GM23338 (cell line): ENCODE measurements around the gene RAD51. TPM values are rescaled to one million over a fixed set of nuclear protein-coding genes. Genes with fewer than 3 reads are reported as not detected.

ENCODE experiments used
- ZNF114 ChIP-seq: fragments of 250-450 bp; sonication (Bioruptor Pico); IDR thresholded peaks from 2 replicates; pipeline ENCODE4 v1.5.0; 2020; ENCODE audit warnings: mild to moderate bottlenecking, moderate library complexity
- polyA plus RNA-seq: library from polyadenylated mRNA; unstranded; fragments of >200 nt; fragmentation: Nextera tagmentation; extraction: Ambion mirVana; gene quantifications from 2 replicates; pipeline ENCODE4 v1.2.1, GENCODE V29; 2016
- small RNA-seq: library from RNA; depleted of rRNA; stranded (forward); fragments of <200 nt; gene quantifications from one replicate; pipeline ENCODE3, GENCODE V24; 2014; ENCODE audit warnings: low replicate concordance
- total RNA-seq: library from RNA; depleted of rRNA; stranded (reverse); fragments of >200 nt; shearing (Covaris generic); gene quantifications from 2 replicates; pipeline ENCODE4 v1.2.3, GENCODE V29; 2014; rRNA removed
- TF ChIP-seq, protein P1 (sequence below): fragments of 250-450 bp; sonication (Bioruptor Pico); IDR thresholded peaks from 2 replicates; pipeline ENCODE4 v1.5.0; 2020; ENCODE audit warnings: mild to moderate bottlenecking, moderate library complexity

RAD51 gene
- total and polyA plus RNA-seq, 2 experiments from 2014 or later, result 20.3 to 26.2 TPM

DNA sequence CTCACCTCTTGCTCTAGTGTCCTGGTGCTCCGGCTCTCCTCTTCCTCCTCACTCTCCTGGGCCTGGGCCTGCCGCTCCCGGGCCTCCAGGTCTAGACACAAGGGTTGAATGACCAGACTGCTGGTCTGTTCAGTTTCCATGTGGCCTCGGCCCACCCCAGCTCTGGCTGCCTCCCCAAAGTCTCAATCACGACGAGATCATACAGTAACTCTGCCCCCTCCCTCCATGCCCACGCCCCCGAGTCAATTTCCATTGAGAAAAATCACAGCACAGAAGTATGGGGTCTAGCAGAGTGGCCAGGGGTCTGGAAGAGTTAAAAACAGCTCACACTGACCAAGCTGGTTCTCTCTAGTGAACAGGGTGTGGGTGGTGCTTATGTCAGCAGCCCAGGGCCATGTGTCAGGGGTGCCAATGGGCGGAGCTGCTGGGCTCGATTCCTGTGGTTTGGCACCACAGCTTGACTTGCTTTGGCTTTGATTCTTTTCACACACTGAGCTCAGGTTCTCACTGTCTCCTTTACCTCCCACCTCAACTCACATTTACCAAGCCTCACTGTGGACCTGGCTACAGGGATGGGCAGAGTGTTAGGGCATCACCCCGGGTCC lies 81.7 kb downstream of the RAD51 start (continued):
- TF ChIP-seq, protein P1, sequence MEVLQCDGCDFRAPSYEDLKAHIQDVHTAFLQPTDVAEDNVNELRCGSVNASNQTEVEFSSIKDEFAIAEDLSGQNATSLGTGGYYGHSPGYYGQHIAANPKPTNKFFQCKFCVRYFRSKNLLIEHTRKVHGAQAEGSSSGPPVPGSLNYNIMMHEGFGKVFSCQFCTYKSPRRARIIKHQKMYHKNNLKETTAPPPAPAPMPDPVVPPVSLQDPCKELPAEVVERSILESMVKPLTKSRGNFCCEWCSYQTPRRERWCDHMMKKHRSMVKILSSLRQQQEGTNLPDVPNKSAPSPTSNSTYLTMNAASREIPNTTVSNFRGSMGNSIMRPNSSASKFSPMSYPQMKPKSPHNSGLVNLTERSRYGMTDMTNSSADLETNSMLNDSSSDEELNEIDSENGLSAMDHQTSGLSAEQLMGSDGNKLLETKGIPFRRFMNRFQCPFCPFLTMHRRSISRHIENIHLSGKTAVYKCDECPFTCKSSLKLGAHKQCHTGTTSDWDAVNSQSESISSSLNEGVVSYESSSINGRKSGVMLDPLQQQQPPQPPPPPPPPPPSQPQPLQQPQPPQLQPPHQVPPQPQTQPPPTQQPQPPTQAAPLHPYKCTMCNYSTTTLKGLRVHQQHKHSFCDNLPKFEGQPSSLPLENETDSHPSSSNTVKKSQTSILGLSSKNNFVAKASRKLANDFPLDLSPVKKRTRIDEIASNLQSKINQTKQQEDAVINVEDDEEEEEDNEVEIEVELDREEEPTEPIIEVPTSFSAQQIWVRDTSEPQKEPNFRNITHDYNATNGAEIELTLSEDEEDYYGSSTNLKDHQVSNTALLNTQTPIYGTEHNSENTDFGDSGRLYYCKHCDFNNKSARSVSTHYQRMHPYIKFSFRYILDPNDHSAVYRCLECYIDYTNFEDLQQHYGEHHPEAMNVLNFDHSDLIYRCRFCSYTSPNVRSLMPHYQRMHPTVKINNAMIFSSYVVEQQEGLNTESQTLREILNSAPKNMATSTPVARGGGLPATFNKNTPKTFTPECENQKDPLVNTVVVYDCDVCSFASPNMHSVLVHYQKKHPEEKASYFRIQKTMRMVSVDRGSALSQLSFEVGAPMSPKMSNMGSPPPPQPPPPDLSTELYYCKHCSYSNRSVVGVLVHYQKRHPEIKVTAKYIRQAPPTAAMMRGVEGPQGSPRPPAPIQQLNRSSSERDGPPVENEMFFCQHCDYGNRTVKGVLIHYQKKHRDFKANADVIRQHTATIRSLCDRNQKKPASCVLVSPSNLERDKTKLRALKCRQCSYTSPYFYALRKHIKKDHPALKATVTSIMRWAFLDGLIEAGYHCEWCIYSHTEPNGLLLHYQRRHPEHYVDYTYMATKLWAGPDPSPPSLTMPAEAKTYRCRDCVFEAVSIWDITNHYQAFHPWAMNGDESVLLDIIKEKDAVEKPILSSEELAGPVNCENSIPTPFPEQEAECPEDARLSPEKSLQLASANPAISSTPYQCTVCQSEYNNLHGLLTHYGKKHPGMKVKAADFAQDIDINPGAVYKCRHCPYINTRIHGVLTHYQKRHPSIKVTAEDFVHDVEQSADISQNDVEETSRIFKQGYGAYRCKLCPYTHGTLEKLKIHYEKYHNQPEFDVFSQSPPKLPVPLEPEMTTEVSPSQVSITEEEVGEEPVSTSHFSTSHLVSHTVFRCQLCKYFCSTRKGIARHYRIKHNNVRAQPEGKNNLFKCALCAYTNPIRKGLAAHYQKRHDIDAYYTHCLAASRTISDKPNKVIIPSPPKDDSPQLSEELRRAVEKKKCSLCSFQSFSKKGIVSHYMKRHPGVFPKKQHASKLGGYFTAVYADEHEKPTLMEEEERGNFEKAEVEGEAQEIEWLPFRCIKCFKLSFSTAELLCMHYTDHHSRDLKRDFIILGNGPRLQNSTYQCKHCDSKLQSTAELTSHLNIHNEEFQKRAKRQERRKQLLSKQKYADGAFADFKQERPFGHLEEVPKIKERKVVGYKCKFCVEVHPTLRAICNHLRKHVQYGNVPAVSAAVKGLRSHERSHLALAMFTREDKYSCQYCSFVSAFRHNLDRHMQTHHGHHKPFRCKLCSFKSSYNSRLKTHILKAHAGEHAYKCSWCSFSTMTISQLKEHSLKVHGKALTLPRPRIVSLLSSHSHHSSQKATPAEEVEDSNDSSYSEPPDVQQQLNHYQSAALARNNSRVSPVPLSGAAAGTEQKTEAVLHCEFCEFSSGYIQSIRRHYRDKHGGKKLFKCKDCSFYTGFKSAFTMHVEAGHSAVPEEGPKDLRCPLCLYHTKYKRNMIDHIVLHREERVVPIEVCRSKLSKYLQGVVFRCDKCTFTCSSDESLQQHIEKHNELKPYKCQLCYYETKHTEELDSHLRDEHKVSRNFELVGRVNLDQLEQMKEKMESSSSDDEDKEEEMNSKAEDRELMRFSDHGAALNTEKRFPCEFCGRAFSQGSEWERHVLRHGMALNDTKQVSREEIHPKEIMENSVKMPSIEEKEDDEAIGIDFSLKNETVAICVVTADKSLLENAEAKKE, result no peak
- TF ChIP-seq ZNF114, result no peak

Small RNA genes within 50 kb of the gene (small RNA-seq; reads per million reads assigned to genes)
- not detected for gene SUMO2P15

Other genes with a start within 250 kb of the RAD51 start
- 15.6 and 17.9 TPM in 2 replicates for gene CHST14, start 224.2 kb upstream of the RAD51 start, total RNA-seq
- 8.4 and 10.0 TPM in 2 replicates for gene CHST14, start 224.2 kb upstream of the RAD51 start, polyA plus RNA-seq
- gene CCDC32, start 130.1 kb upstream of the RAD51 start, total RNA-seq, result 15.4 and 16.9 TPM in 2 replicates
- gene CCDC32, start 130.1 kb upstream of the RAD51 start, polyA plus RNA-seq, result 12.2 and 13.8 TPM in 2 replicates
- 23.3 and 25.5 TPM in 2 replicates for gene RPUSD2, start 125.9 kb upstream of the RAD51 start, total RNA-seq
- gene RPUSD2, start 125.9 kb upstream of the RAD51 start, polyA plus RNA-seq, result 21.2 and 22.0 TPM in 2 replicates
- 43.2 and 46.2 TPM in 2 replicates for gene KNL1, start 100.9 kb upstream of the RAD51 start, total RNA-seq
- gene KNL1, start 100.9 kb upstream of the RAD51 start, polyA plus RNA-seq, result 16.7 and 18.5 TPM in 2 replicates
- 16.4 and 17.0 TPM in 2 replicates for gene RMDN3, start 60.1 kb downstream of the RAD51 start, total RNA-seq
- 13.0 and 15.6 TPM in 2 replicates for gene RMDN3, start 60.1 kb downstream of the RAD51 start, polyA plus RNA-seq
- gene GCHFR, start 68.9 kb downstream of the RAD51 start, total RNA-seq, result 44.2 and 45.4 TPM in 2 replicates
- 38.9 and 40.2 TPM in 2 replicates for gene GCHFR, start 68.9 kb downstream of the RAD51 start, polyA plus RNA-seq
- 0.08 and 0.80 TPM in 2 replicates for gene C15orf62, start 74.8 kb downstream of the RAD51 start, total RNA-seq
- 0.16 and 0.68 TPM in 2 replicates for gene C15orf62, start 74.8 kb downstream of the RAD51 start, polyA plus RNA-seq
- 22.7 and 23.5 TPM in 2 replicates for gene ZFYVE19, start 111.9 kb downstream of the RAD51 start, total RNA-seq
- gene ZFYVE19, start 111.9 kb downstream of the RAD51 start, polyA plus RNA-seq, result 8.5 and 9.8 TPM in 2 replicates
- 23.0 and 35.0 TPM in 2 replicates for gene DNAJC17, start 112.3 kb downstream of the RAD51 start, total RNA-seq
- 77.6 and 81.6 TPM in 2 replicates for gene DNAJC17, start 112.3 kb downstream of the RAD51 start, polyA plus RNA-seq
- gene PPP1R14D, start 133.5 kb downstream of the RAD51 start, total RNA-seq, result not detected in 2 replicates
- gene PPP1R14D, start 133.5 kb downstream of the RAD51 start, polyA plus RNA-seq, result not detected in 2 replicates
- gene SPINT1, start 148.9 kb downstream of the RAD51 start, total RNA-seq, result 209 and 253 TPM in 2 replicates
- gene SPINT1, start 148.9 kb downstream of the RAD51 start, polyA plus RNA-seq, result 38.6 and 41.3 TPM in 2 replicates
- gene RHOV, start 179.1 kb downstream of the RAD51 start, total RNA-seq, result 2.9 and 4.7 TPM in 2 replicates
- 3.0 and 4.4 TPM in 2 replicates for gene RHOV, start 179.1 kb downstream of the RAD51 start, polyA plus RNA-seq
- 39.4 and 42.5 TPM in 2 replicates for gene VPS18, start 199.3 kb downstream of the RAD51 start, total RNA-seq
- 4.7 and 5.9 TPM in 2 replicates for gene VPS18, start 199.3 kb downstream of the RAD51 start, polyA plus RNA-seq
- 0.31 and 0.62 TPM in 2 replicates for gene DLL4, start 234.2 kb downstream of the RAD51 start, total RNA-seq
- 0.64 and 0.99 TPM in 2 replicates for gene DLL4, start 234.2 kb downstream of the RAD51 start, polyA plus RNA-seq